Heart left ventricle (tissue), 16 donors: ENCODE data around the gene PEX13. TPM values are rescaled to one million over a fixed set of nuclear protein-coding genes. Genes with fewer than 3 reads are reported as not detected.
"Not testable (repeated sequence)": the region's sequence is repeated elsewhere in the genome, so short reads cannot be mapped to it uniquely, and the experiment has no call there.

Source experiments
- ATAC-seq, 4 donors: fragments of 200-7000 bp; cut with Tn5 transposase; one replicate each; pipeline ENCODE4 v1.9.1; 2020 to 2022; ENCODE audit warnings: moderate library complexity in 4 of 4, mild to moderate bottlenecking in 3 of 4, moderate number of reproducible peaks in 1 of 4
- DNase-seq, 5 donors: peaks; one replicate each; pipeline ENCODE4 v3.0.0-alpha.2; 2020
- H3K27ac ChIP-seq, 12 donors: fragments of 200-600 bp; sonication (generic) in 4 of 12; one replicate each; pipeline versions ENCODE4 v1.5.0 to v1.8.0; 2016 to 2022; ENCODE audit warnings: mild to moderate bottlenecking in 2 of 12
- H3K27me3 ChIP-seq, 9 donors: fragments of 200-600 bp; sonication (generic) in 2 of 9; one replicate each; pipeline versions ENCODE4 v1.5.1 to v1.8.0; 2016 to 2022; ENCODE audit warnings: mild to moderate bottlenecking in 3 of 9
- H3K36me3 ChIP-seq, 9 donors: fragments of 200-600 bp; sonication (generic) in 2 of 9; one replicate each; pipeline versions ENCODE4 v1.5.0 to v1.8.0; 2018 to 2022; ENCODE audit warnings: mild to moderate bottlenecking in 2 of 9
- H3K4me1 ChIP-seq, 12 donors: fragments of 200-600 bp; sonication (generic) in 4 of 12; one replicate each; pipeline versions ENCODE4 v1.5.0 to v1.8.0; 2016 to 2022; ENCODE audit warnings: mild to moderate bottlenecking in 3 of 12
- H3K4me3 ChIP-seq, 12 donors: fragments of 200-600 bp; sonication (generic) in 4 of 12; one replicate each; pipeline versions ENCODE4 v1.5.0 to v1.8.0; 2017 to 2022; ENCODE audit warnings: mild to moderate bottlenecking in 9 of 12, moderate library complexity in 4 of 12
- H3K9me3 ChIP-seq, 12 donors: fragments of 200-600 bp; sonication (generic) in 4 of 12; one replicate each; pipeline versions ENCODE4 v1.5.0 to v1.8.0; 2016 to 2022; ENCODE audit warnings: mild to moderate bottlenecking in 1 of 12
- POLR2A ChIP-seq, 2 donors: fragments of 450-650 bp; IDR thresholded peaks; one replicate each; pipeline ENCODE4 v1.6.1; 2017; ENCODE audit warnings: antibody characterized with exemption in 2 of 2, mild to moderate bottlenecking in 2 of 2, moderate library complexity in 2 of 2
- WGBS, 4 donors: extraction: QIAGEN DNeasy Blood & Tissue Kit in 2 of 4; methylation state at CpG; one replicate each; pipeline versions ENCODE4 v1.1.5 to v1.1.7; 2013 to 2018; 5-methylcytosine and 5-hydroxymethylcytosine counted together
- intact Hi-C, 10 donors: fragments of 100-400 bp; cut with DNase I; formaldehyde crosslinking; loops; one replicate each; pipeline versions ENCODE4 v1.11.1 to v1.14.2; 2022
- polyA plus RNA-seq, 2 donors: library from polyadenylated mRNA; stranded (reverse); fragments of 200-250 nt; gene quantifications; one replicate each; pipeline ENCODE4 v1.2.3, GENCODE V29; 2013
- total RNA-seq, 9 donors: library from RNA; depleted of rRNA in 2 of 9; stranded (reverse); fragments of >200 nt in 2 of 9; fragmentation: NEBNext Ultra II Directional in 3 of 9; extraction: Animal tissue kit (Norgen Biotek cat#: 25700) in 3 of 9; gene quantifications; one replicate each; pipeline versions ENCODE4 v1.1.0 to v1.2.4, GENCODE V29; 2016 to 2023
- TF ChIP-seq, protein P1 (sequence below), 12 donors: fragments of 200-600 bp; sonication (generic) in 4 of 12; IDR thresholded peaks; one replicate each; pipeline versions ENCODE4 v1.5.0 to v1.8.0; 2018 to 2022; ENCODE audit warnings: antibody characterized with exemption in 12 of 12, mild to moderate bottlenecking in 5 of 12
- donor health status: ischemic (EF 13 %, LVEDD 7.1; RV severe dilation, severe dysfunction).
- donor health status: healthy with polysubstance abuse.
- donor health status: DM: no; HTN: yes; CAD: no.
- donor health status: DM: no; HTN: no; CAD: no.
- donor health status: ischemic (EF 25% LVEDD 6.9; RV normal size, moderate dysfunction).
- donor health status: ischemic (EF 25% LVEDD 5.7; RV mildly dilated, moderate dysfunction).
- donor health status: healthy.
- donor health status: DM: yes; HTN: yes; CAD: no.
- donor health status: ischemic (EF 35%, LVEDD 5.7; RV mildly dilated, moderate dysfunction).
- donor health status: nonischemic (EF 11% LVEDD 7.7; RV severe dilation, severe dysfunction).
- donor health status: DM: yes; HTN: yes; CAD: no.
- donor health status: PGD.
- donor health status: ischemic (EF 29% LVEDD 5.4; RV normal size, mild dysfunction).
- donor health status: nonischemic (EF 23%, LVEDD 6.1; RV moderate dilation, normal function).

PEX13 gene
- total and polyA plus RNA-seq, 11 donors = 11.7 to 27.6 (median 23.8) TPM

DNA sequence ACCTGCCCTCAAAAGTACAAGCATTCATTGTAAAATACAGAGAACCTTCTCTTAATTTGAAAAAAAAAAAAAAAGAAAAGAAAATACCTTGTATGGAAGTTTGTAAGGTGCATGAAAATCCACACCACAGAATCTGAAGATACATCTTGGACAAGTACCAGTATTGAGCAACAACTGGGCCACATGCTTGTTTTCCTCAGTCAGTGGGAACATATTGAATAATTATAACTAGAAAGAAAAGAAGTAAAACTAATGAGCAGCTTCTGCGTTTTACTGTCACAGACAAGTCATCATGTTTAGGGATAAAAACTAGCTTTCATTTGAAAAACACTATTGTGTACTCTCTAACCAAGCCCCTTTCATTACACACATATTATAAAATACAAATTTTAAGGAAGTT is 5.8 kb upstream of the PEX13 start:
- peak overlapping the region in 1 of 12 donors; percentile 61 for H3K27ac ChIP-seq
- WGBS, 4 donors = 83 to 87% (median 86%) methylated on average over 1 of the region's 1 CpG
- H3K9me3 ChIP-seq = no peaks in the 10 kb centered on the region
- intact Hi-C loops = loop anchor here in 2 of 10 donors (10.0 kb wide), 2 partner anchors 53 to 127 kb away; partner anchors contain the start of genes REL (in 1 of the 2) and SANBR (in 1 of the 2)
- H3K36me3 ChIP-seq = peaks cover 0 to 22% (median 3%) of the 10 kb centered on the region in 9 donors
- no peak overlapping the region for H3K4me3 ChIP-seq
- peaks cover 0 to 24% (median 10%) of the 10 kb centered on the region in 12 donors for H3K4me1 ChIP-seq
- no peaks in the 10 kb centered on the region for H3K27me3 ChIP-seq
- DNase-seq (no peak), ATAC-seq (no peak)
- TF ChIP-seq, protein P1, sequence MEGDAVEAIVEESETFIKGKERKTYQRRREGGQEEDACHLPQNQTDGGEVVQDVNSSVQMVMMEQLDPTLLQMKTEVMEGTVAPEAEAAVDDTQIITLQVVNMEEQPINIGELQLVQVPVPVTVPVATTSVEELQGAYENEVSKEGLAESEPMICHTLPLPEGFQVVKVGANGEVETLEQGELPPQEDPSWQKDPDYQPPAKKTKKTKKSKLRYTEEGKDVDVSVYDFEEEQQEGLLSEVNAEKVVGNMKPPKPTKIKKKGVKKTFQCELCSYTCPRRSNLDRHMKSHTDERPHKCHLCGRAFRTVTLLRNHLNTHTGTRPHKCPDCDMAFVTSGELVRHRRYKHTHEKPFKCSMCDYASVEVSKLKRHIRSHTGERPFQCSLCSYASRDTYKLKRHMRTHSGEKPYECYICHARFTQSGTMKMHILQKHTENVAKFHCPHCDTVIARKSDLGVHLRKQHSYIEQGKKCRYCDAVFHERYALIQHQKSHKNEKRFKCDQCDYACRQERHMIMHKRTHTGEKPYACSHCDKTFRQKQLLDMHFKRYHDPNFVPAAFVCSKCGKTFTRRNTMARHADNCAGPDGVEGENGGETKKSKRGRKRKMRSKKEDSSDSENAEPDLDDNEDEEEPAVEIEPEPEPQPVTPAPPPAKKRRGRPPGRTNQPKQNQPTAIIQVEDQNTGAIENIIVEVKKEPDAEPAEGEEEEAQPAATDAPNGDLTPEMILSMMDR (IDR thresholded peaks at IDR 0.05) = no peak
- no peak for TF ChIP-seq POLR2A (IDR thresholded peaks at IDR 0.05)

DNA sequence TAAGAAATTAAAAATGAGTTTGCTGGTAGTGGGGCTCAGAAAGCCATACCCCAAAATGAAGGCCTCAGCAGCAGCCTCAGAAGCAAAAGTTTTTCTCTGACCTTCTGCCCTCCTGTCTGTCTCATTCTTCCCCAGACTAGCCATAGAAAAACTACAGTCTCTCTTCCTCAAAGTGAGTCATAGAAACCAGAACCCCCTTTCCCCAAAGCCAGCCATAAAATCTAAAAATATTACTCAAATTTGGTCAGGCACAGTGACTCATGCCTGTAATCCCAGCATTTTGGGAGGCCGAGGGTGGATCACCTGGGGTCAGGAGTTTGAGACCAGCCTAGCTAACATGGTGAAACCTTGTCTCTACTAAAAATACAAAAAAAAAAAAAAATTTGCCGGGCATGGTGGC is 5.2 kb upstream of the PEX13 start:
- not testable (repeated sequence) for H3K9me3 ChIP-seq, ATAC-seq, DNase-seq, H3K4me3 ChIP-seq, H3K27me3 ChIP-seq
- peak overlapping the region in 1 of 12 donors; percentile 61 for H3K27ac ChIP-seq
- 86 to 93% (median 88%) methylated on average over 2 of the region's 2 CpGs for WGBS, 4 donors
- H3K36me3 ChIP-seq = peaks cover 0 to 22% (median 3%) of the 10 kb centered on the region in 9 donors
- H3K4me1 ChIP-seq = peaks cover 0 to 24% (median 10%) of the 10 kb centered on the region in 12 donors
- intact Hi-C loops = loop anchor here in 2 of 10 donors (10.0 kb wide), 2 partner anchors 52 to 128 kb away; partner anchors contain the start of genes REL (in 1 of the 2) and SANBR (in 1 of the 2)

DNA sequence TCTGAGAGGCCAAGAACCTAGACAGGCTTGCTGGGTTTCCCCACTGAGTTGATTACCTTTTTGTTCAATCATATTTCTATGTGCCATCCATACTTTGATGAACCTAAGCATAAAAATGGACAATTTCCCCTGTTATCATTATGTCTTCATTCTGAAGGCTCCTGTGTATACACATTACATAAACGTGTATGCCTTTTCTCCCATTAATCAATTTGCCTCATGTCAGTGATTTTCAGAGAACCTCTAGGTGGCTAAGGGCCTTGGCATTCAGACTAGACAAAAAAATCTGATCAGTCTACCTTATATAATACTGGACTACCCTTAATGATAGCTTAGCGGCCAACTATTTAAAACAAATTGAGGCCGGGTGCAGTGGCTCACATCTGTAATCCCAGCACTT is 4.1 kb upstream of the PEX13 start:
- WGBS, 4 donors = 65 to 86% (median 79%) methylated on average over 3 of the region's 3 CpGs
- H3K27ac ChIP-seq = no peak overlapping the region
- peaks cover 0 to 18% (median 3%) of the 10 kb centered on the region in 9 donors for H3K36me3 ChIP-seq

DNA sequence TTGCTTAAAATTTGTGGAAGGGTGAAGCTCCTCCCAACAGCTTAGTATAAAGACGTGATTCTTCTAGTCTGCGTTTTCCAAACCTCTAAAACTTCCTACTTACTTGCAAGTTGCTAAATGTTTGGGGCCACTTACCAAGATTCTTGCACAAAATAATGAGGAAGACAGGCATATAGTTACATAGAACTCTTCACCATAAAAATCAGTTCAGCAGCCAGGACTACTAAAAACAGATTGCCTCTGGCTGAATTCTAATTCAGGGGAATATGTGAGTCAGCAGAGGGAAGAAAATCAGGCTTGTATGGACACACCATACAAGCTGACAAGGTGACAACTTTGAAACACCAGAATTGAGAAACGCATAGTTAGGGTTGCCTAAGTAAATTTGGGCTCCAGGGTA is 2.8 kb upstream of the PEX13 start:
- no peak overlapping the region for H3K4me3 ChIP-seq
- DNase-seq (no peak), ATAC-seq (no peak)
- H3K36me3 ChIP-seq = peaks cover 0 to 8% (median 0%) of the 10 kb centered on the region in 9 donors
- no peak for TF ChIP-seq POLR2A (IDR thresholded peaks at IDR 0.05)
- TF ChIP-seq, protein P1 (IDR thresholded peaks at IDR 0.05) = no peak
- H3K4me1 ChIP-seq = peaks cover 0 to 39% (median 24%) of the 10 kb centered on the region in 12 donors
- WGBS, 4 donors = 72 to 80% (median 78%) methylated on average over 3 of the region's 3 CpGs
- no peaks in the 10 kb centered on the region for H3K9me3 ChIP-seq
- H3K27me3 ChIP-seq = no peaks in the 10 kb centered on the region
- H3K27ac ChIP-seq = peak overlapping the region in 1 of 12 donors; percentile 73
- intact Hi-C loops = loop anchor here in 4 of 10 donors (5.0 to 10.0 kb wide), 3 partner anchors 50 to 130 kb away; partner anchors contain the start of genes SANBR (in 4 of the 4) and REL (in 1 of the 4)

More for the DNA sequence above, 4.1 kb upstream of the PEX13 start:
- no peak overlapping the region for H3K4me3 ChIP-seq
- intact Hi-C loops = loop anchor here in 2 of 10 donors (10.0 kb wide), 2 partner anchors 51 to 129 kb away; partner anchors contain the start of genes REL (in 1 of the 2) and SANBR (in 1 of the 2)
- peaks cover 0 to 25% (median 12%) of the 10 kb centered on the region in 12 donors for H3K4me1 ChIP-seq
- no peak for DNase-seq
- ATAC-seq = no peak
- no peaks in the 10 kb centered on the region for H3K27me3 ChIP-seq
- H3K9me3 ChIP-seq = no peaks in the 10 kb centered on the region
- TF ChIP-seq POLR2A (IDR thresholded peaks at IDR 0.05) = no peak
- TF ChIP-seq, protein P1 (IDR thresholded peaks at IDR 0.05) = no peak
